Measurements from ENCODE around the gene BMPER.

DNA sequence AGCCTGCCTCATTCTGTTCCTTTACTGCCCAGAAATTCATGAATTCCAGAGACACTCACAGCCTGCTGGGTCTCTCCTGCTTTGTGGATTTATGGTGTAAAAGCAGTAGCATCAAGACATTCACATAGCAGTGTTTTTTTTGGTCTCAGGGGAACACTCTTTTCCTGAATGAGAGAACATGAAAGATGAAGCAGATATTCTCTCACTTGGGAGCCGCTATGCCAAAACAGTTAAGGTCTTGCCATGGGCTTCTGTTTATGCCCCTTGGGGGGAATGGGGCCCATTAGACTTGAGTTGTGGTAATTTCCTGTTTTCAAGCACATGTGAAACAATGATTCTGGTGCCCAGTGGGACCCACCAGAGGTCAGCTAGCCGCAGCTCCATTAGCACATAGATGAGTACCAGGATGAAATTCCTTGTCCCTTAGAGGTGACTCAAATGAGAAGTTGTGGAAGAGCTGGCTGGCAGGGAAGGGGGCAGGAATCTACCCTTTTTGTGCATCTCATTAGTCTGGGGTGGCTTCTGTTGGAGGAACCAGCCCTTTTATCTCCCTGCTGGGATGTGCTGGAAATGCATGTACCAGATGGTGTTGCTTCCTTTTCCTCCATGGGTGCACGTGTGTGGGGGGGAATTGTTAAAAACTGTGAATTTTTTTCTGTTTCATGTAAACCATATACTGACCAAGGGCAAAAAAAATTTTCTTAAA, 13.3 kb downstream of the BMPER start:
- TF ChIP-seq CTCF (IDR thresholded peaks at IDR 0.05; ENCODE audit: poor library complexity) (no peak), EZH2 (IDR thresholded peaks at IDR 0.05; ENCODE audit: borderline replicate concordance) (no peak)
